Measurements from ENCODE around the gene MYL5.
"Not testable (repeated sequence)": the region's sequence is repeated elsewhere in the genome, so short reads cannot be mapped to it uniquely, and the experiment has no call there.

Gene MYL5

DNA sequence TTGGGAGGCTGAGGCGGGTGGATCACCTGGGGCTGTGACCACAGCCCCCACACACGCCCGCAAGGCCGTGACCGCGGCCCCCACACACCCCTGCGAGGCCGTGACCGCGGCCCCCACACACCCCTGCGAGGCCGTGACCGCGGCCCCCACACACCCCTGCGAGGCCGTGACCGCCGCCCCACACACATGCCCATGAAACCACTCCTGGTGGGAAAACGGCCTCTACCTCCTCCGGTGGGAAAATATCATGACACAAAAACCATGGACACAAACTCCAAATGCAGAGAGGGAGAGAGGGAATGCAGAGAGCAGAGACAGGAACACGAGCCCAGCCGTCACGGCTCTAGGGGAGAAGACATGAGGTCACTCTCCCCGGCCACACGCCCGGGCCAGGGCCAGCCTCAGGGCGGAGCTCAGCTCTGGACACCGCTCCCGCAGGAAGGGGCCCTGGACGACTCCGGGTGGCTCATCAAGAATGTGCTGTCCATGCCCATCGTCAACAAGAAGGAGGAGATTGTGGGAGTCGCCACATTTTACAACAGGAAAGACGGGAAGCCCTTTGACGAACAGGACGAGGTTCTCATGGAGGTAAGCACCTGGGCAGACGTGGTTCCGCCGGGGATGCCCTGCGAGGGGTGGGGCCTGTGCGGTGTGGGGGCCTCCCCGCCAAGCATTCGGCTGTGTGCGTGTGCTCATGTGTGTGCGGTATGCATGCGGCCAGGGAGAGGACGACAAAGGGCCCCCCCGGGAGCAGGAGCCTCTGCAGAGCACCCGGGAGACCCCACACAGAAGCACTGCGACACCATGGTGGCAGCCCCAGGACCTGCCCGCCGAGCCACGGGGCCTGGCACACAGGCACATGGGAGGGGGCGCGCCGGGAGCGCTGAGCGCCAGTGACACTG, 17.7 kb upstream of the MYL5 start:
- in situ Hi-C loops (cut with HindIII; ENCODE audit: low sequenced_read_pairs) = no loop called here

DNA sequence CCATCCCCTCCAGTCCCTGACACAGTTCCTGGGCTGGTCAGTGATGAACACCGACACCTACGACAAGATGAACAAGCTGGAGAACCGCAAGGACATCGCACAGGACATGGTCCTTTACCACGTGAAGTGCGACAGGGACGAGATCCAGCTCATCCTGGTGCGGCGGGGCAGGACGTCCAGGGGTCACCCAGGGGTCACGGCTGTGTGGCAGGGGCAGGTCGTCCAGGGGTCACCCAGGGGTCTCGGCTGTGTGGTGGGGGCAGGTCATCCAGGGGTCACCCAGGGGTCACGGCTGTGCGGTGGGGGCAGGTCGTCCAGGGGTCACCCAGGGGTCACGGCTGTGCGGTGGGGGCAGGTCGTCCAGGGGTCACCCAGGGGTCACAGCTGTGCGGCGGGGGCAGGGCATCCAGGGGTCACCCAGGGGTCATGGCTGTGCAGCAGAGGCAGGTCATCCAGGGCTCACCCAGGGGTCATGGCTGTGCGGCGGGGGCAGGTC, 17.0 kb upstream of the MYL5 start:
- in situ Hi-C loops (cut with HindIII; ENCODE audit: low sequenced_read_pairs) = no loop called here

DNA sequence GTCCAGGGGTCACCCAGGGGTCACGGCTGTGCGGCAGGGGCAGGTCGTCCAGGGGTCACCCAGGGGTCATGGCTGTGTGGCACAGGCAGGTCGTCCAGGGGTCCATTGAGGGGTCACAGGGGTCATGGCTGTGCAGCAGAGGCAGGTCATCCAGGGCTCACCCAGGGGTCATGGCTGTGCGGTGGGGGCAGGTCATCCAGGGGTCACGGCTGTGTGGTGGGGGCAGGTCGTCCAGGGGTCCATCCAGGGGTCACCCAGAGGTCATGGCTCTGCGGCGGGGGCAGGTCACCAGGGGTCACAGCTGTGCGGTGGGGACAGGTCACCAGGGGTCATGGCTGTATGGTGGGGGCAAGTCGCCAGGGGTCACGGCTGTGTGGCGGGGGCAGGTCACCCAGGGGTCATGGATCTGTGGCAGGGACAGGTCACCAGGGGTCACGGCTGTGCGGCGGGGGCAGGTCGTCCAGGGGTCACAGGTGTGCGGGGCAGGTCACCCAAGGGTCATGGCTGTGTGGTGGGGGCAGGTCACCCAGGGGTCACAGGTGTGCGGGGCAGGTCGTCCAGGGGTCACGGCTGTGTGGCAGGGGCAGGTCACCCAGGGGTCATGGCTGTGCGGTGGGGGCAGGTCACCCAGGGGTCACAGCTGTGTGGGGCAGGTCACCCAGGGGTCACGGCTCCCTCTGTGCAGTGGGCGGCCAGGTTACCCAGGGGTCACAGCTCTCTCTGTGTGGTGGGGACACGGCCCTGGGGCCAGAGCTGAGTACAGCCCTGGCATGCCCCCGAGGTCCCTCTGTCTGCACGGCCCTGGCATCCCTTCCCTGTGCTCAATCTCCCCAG, 16.3 kb upstream of the MYL5 start:
- in situ Hi-C loops (cut with HindIII; ENCODE audit: low sequenced_read_pairs) = no loop called here

DNA sequence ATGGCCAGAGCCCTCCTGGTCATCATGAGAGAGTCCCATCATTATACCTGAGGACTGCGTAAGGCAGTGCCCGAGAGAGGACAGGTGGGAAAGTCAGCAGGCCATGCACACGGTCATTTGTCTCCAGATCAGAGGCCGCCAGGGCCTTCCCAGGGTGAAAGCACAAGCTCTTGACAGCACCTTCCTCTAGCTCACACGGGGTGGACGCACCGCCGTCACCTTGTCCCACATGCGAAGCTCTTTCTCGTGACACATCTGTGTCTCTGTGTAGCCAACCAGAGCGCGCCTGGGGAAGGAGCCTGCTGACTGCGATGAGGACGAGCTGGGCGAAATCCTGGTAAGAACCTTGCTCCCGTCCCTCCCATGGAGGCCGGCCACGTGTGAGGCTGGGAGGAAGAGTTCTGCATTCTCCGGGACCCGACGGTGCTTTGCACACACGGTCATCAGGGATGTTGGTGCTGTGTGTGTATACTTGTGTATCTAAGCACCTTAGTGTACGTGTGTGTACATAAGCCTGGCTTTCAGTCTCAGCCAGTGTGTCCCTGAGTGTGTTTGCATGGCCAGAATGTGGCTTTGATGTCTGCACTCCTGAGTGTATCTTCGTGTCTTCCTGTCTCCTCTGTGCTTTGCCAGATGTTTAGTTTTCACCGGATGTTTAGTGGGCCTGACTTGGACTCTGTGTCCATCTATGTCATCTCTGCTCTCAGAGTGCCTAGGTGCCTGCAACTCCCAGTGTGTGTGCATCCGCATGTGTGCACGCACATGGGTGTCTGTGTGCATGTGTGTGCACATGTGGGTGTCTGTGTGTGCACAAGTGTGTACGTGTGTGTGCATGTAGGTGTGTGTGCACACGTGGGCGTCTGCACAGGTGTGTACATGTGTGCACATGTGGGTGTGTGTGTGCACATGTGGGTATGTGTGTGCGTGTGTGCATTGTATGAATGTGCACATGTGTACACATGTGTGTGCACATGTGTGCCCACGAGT, 15.4 kb upstream of the MYL5 start:
- in situ Hi-C loops (cut with HindIII; ENCODE audit: low sequenced_read_pairs) = no loop called here

DNA sequence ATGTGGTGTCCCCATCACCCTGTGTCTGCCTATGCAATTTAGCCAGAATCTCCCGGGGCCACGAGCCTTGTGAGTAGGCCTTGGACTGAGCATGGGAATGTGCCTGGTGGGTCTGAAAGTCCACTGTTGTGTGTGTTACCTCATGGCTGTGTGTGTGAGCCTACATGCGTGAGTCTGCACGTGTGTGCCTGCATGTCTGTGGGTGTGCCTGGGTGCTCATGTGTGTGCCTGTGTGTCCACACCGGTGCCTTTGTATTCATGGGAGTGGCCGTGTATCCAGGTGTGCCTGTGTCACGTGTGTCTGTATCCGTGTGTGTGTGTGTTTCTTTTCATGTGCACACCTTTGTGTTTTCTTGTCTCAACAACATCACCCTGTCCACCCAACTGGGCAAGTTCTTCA, 14.5 kb upstream of the MYL5 start:
- in situ Hi-C loops (cut with HindIII; ENCODE audit: low sequenced_read_pairs) = no loop called here

DNA sequence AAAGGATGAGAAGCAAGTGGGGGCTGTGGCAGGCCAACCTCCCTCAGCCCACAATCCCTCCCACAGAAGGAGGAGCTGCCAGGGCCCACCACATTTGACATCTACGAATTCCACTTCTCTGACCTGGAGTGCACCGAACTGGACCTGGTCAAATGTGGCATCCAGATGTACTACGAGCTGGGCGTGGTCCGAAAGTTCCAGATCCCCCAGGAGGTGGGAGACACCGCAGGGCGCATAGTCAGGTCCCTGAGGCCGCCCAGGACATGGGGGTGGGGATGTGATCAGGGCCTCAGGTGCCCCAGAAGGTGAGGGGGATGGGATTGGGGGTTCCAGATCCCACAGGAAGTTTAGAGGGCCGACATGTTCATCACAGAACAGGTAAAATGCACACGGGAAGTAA, 13.9 kb upstream of the MYL5 start:
- in situ Hi-C loops (cut with HindIII; ENCODE audit: low sequenced_read_pairs) = no loop called here

DNA sequence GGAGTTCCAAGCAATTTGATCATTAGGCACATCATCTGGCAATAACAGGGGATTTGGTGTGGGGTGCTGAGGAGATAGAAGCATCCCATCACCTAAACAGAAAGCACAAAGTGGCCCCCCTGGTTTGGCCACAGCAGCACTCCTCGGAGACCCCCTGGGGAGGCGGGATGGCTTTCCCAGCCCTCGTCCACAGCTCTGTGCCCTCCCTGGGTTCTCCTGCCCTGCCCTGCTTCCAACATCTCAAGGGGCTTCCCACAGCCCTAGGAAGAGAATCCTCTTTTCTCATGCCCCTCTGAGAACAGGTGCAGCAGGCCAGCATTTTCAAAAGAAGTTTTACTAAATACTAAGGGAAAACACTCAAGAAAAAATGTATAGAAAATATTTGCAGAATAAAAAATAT, 13.1 kb upstream of the MYL5 start:
- in situ Hi-C loops (cut with HindIII; ENCODE audit: low sequenced_read_pairs) = no loop called here

DNA sequence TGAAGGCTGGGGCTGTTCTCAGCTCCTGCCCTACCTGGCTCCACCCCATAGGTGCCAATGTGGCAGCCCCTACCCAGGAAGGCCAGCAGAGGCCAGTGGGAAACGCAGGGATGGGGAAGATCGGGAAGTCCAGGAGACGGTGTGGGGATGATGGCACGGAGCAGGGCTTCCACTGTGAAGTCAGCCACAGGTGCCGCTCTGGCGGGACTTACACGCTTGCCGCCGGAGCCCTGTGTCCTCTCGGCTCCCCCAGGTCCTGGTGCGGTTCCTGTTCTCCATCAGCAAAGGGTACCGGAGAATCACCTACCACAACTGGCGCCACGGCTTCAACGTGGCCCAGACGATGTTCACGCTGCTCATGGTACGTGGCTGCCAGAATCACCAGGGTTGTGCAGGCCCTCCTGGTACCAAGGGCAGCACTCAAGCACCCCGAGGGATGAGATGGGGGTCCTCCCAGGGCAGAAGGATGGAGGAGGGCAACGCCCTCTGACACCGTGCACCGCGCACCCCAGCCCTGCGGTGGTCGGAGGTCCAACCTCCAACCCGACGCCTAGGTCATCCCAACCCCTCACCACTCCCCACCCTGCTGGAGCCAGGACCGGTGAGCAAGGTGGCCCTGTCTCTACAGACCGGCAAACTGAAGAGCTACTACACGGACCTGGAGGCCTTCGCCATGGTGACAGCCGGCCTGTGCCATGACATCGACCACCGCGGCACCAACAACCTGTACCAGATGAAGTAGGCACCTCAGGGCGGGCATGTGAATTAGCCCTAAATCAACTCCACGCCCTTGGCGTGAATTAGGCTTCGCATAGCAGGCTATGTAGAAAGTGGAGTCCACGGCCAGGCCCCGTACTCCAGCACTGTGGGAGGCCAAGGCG, 12.2 kb upstream of the MYL5 start:
- in situ Hi-C loops (cut with HindIII; ENCODE audit: low sequenced_read_pairs) = no loop called here

DNA sequence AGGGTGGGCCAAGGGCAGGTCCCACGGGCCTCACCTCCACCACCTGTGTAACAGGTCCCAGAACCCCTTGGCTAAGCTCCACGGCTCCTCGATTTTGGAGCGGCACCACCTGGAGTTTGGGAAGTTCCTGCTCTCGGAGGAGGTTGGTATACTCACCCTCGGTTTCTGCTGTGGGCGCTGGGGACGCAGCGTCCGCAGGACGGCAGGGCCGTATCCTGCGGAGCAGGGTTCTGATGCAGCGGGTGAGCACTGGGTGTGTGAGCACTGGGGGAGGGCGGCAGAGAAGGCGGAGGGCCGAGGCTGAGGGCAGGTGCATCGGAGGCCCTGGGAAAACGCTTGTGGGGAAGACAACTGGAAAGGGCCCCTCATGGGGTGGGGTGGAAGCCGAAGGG, 11.3 kb upstream of the MYL5 start:
- in situ Hi-C loops (cut with HindIII; ENCODE audit: low sequenced_read_pairs) = no loop called here

DNA sequence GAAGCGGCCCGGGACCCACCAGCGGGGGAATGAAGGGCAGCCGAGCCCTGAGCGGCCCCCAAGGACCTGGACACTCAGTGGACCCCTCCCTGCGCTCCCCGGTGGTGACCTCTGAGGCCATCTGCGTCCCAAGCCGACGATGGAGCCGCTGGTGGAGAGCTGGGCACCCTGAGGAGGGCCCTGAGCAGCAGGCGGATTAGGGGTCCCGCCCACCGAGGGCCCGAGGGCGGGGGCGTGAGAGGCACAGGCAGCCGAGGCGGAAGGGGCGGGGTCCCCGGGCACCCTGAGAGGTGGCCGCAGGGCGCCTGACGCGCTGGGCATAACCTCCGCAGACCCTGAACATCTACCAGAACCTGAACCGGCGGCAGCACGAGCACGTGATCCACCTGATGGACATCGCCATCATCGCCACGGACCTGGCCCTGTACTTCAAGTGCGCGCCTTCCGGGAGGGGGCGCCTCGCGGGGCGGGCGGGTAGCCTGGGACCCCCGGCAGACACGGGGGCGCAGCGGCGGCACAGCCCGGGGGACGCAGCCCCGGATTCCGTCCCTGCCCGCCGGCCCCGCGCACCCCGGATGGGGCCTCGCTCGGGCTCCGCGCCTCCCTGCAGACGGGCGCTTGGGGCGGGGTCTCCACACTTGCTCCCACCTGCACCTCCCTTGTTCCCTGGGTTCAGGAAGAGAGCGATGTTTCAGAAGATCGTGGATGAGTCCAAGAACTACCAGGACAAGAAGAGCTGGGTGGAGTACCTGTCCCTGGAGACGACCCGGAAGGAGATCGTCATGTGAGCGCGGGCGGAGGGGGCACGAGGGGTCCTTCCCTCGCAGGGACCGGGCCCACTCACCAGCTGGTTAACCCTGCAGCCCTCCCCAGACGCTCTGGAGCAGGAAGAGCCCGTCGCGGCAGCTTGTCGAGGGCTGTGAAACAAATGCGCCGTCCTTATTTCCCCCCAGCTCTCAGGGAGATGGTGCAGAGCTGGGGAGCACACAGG, 10.6 kb upstream of the MYL5 start:
- in situ Hi-C loops (cut with HindIII; ENCODE audit: low sequenced_read_pairs) = no loop called here

DNA sequence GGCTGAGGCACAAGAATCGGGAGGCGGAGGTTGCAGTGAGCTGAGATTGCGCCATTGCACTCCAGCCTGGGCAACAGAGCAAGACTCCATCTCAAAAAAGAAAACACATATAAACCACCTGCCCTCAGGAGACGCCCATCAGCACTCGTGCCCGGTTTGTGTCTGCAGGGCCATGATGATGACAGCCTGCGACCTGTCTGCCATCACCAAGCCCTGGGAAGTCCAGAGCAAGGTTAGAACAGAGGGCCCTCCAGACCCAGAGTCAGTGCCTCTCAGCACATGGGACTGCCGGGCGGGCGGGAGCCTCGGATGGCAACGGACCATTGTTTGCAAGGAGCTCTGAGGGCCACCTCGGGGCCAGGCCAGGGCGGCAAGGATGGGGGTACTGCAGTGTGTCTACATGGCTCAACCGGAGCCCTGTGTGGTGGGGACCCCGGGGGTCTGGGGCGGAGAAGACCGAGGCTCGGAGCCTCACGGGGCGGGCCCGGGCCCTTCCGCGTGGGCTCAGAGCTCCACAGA, 9.6 kb upstream of the MYL5 start:
- in situ Hi-C loops (cut with HindIII; ENCODE audit: low sequenced_read_pairs) = no loop called here

DNA sequence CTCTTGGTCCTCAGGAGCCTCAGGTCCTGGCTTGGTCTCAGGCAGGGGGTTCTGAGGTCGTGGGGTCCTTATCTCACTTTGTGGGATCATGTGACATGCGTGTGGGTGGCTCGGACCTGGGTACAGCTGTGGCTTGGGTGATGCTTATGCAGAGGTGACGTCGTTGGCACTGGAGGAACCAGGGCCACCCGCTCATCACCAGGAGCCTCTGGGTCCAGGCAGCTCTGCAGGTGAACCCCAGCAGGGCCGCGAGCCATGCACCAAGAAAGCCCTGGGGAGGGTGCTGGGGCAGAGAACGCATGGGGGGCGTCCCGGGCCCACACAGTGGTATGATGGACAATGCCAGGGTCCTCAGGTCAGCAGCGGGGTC, 9.0 kb upstream of the MYL5 start:
- in situ Hi-C loops (cut with HindIII; ENCODE audit: low sequenced_read_pairs) = no loop called here

DNA sequence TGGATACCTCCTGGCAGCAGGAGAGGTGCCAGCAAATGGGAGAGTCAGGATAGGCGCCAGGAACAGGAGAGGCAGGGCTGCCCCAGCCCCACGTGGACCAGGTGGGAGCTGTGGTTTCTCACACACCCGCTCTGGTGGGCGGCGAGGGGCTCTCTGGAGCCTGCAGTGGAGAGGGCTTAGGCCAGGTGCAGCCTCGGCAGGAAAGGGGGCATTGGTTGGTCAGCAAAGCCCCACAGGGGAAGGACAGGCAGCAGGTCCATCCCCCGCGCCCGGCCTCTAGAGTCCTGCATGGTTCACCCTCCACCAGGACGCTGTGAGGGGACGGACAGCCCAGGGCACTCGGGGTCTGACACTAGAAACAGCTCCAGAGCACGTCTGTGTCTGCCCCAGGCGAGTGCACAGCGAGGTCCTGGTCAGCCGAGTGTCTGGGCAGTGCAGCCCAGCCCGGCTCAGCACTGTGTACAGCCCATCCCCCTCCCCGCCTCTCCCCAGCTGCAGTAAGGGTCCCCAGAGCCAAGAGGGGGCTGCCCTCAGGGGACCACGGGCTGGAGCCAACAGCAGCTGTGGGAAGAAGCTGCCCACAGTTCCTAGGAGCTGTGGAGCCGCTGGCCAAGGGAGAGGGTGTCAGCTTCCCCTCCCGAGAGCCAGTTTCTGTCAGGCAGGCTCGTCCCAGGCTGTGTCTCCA, 8.4 kb upstream of the MYL5 start:
- in situ Hi-C loops (cut with HindIII; ENCODE audit: low sequenced_read_pairs) = no loop called here

DNA sequence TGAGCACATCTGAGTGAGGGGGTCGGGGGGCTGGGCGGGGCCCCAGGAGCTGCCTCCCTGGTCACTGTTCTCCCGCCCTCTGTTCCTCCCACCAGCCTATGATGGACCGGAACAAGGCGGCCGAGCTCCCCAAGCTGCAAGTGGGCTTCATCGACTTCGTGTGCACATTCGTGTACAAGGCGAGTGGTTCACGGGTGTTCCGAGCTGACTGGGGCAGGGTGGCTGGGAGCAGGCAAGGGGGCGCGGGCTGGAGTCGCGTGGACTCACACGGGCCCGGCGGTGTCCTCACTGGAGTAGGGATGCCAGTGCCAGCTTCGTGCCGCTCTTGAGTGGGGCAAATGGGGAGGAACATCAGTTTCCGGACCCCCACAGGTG, 7.9 kb upstream of the MYL5 start:
- in situ Hi-C loops (cut with HindIII; ENCODE audit: low sequenced_read_pairs) = no loop called here

DNA sequence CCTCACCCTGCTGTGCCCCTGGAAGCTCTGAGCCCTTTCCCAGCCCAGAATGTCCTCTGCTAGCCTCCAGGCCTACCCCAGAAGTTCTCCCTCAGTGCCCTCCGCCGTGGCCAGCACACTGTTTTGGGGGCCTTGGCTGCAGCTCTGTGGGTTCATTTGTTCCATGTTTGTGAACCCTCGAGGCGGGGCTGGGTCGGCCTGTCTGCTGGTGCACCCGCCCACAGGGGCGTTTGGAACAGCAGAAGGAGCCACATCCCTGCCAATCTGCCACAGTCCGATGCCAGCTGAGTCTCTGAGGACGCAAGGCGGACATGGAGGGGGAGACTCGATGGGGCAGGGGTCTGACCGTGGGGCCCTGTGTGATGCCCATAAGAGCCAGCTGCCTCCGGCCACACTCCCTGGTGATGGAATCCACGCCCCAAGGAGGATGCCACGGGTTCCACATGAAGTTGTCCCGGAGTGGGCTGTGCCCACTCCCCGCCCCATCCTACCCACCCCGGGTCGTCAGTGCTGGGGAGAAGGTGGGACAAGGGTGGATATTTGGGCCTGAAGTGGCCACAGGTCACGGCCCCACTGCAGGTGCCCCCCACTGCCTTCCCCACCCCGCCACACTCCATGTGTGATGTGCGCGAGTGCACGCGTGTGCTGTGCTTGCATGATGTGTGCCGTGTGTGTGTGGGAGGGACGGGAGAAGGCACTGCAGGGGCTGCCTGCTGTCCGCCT, 7.4 kb upstream of the MYL5 start:
- in situ Hi-C loops (cut with HindIII; ENCODE audit: low sequenced_read_pairs) = no loop called here

DNA sequence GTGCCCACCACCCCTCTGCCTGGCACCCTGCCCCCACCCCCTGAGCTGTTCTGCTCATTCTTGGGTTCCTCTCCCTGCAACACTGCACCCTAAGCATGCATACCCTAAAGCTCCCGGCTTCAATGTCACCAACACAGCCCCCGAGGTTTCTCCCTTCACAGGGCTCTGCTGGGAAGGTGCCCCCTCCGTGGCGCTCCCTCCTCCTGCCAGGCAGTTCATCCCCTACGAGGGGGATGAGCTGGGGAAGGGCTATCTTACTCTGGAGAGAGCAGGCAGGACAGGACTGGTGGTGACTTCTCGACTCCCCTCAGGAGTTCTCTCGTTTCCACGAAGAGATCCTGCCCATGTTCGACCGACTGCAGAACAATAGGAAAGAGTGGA, 6.8 kb upstream of the MYL5 start:
- in situ Hi-C loops (cut with HindIII; ENCODE audit: low sequenced_read_pairs) = no loop called here

DNA sequence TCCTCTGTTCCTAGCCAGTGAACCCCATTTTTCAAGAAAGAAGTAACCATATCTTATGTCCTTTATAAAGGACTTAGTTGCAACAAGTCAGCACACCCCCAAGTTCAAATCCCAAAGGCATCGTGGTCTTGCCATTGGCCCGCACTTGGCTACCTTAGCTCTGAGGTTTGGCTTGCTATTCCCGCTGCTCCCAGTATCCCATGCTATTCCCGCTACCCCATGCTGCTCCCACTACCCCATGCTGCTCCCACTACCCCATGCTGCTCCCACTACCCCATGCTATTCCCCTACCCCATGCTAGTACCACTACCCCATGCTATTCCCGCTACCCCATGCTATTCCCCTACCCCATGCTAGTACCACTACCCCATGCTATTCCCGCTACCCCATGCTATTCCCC, 6.1 kb upstream of the MYL5 start:
- in situ Hi-C loops (cut with HindIII; ENCODE audit: low sequenced_read_pairs) = not testable (repeated sequence)
